DMS114 treated with DMSO at 0.1 percent for 48 hours (cell line): Measurements from ENCODE around the gene ATP6V1G2.

Experiments used
- DNase-seq: peaks from one replicate; lab custom pipeline; 2025; ENCODE audit not compliant: unreplicated experiment; lab: John Stamatoyannopoulos, UW

The ATP6V1G2 gene

DNA sequence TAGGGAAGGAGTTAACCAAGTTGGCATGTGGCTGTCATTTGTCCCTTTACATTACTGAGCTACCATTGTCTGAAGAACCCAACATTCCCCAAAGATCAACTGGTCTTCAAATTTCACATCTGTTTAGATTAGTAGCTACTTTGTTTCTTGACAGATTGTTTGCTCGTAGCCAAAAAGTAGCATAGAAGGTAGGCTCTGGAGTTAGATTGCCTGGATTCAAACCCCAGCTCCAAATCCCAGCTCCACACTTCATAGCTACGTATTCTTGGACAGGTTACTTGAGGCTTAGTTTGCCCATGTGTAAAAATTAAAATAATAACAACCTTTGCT, 2.1 kb upstream of the ATP6V1G2 start:
- no peak for DNase-seq

DNA sequence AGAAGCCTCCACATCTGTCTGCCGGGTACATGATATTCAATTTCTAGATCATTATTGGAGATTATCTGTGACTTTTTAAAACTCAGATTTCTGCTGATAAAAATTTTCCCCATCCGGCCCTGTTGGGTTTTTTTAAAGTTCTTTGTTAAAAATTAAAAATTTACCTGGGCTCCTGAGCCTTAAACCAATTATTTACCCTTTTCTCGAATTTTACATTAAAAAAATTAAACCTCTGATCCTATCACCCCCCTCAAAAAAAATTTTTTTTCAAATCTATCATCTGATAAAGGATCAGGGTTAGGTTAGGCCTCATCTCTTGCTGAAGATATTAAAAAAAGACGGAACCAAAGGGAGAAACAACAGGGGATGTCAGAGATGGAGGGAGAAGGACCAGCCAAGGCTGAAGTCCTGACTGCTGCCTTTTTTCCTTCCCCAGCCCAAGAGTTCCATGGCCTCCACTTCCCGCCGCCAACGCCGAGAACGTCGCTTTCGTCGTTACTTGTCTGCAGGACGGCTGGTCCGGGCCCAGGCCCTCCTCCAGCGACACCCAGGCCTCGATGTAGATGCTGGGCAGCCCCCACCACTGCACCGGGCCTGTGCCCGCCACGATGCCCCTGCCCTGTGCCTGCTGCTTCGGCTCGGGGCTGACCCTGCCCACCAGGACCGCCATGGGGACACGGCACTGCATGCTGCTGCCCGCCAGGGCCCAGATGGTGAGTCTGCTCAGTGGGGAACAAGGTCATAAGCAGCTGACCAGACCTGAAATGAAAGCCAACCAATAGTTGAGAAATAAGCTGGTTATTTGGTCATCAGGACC, 1.5 kb upstream of the ATP6V1G2 start:
- no peak for DNase-seq

DNA sequence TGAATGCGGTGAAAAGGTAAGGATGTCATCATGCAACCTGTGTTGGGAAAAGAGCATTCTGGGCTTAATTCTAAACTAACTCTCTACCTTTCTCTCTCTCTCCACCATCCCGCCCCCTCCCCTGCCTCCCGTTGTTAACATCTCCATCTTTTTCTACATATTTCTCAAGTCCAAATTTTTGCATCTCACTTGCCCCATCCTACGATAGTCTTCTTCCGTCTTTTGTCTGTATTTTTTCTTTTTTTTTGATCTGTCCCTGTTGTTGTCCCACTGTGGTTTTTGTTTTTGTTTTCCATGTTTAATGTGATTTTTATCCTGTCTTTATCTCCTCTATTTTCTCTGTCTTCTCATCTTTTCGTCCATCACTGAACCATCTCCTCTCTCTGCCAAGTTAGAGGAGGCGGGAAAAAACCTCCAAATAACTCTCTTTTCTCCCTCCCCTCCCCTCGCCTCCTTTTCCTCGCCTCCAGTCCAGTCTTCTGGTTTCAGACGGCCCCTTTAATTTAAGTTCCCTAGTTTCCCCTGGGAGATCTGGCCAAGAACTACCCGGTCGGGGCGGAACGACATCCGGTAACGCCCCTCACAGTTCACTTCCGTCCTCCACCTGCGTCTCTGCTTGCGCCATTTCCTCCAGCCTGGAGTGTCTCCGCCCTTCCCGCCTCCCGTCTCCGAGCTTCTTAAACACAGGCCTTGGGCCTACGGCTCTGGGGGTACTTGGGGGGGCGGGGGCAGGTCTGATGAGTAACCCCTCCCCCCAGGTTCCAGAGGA, 734 bp upstream of the ATP6V1G2 start, which contains the start of gene NFKBIL1:
Gene NFKBIL1, plus strand, starts transcription at position 651 of the 769 bp plus-strand sequence. Its CDS starts 87 bp downstream, at position 738.
- DNase-seq, result peak; percentile 99

DNA sequence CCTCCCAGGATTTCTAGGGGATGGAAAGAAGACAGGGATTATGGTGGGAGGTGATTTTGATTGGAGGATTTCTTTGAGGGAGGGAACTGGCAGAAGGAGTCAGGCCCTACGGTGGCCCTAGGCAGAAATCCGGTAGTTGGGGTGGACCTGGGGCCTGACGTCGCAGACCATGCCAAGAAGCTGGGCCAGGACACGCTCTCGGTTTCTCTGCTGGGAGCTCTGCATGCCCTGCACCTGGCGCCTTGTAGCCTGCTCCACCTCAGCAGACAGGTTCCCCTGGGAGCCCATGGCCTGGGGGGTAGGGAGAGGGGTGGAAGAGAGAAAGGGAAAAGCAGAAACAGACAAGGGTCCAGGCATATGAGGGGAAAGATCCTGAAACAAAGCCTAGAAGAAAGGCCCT, 1.1 kb downstream of the ATP6V1G2 start:
- no peak for DNase-seq

DNA sequence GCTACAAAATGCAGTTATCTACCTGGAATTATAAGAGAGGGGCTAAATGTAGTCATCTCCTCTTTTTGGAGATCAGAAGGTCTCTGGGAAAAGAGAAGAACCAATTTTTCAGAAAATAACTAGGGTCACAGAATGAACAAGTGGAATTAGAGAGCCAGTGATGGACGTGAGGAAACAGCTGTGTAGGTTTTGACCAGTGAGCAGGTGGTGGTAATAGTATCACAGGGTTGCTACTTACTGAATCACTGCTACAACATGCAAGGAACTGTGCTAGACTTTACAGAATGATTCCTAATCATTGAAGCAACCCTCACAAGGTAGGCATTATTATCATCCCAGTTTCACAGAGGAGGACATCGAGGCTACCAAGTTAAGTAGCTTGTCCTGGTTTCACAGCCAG, 1.7 kb downstream of the ATP6V1G2 start:
- no peak for DNase-seq

DNA sequence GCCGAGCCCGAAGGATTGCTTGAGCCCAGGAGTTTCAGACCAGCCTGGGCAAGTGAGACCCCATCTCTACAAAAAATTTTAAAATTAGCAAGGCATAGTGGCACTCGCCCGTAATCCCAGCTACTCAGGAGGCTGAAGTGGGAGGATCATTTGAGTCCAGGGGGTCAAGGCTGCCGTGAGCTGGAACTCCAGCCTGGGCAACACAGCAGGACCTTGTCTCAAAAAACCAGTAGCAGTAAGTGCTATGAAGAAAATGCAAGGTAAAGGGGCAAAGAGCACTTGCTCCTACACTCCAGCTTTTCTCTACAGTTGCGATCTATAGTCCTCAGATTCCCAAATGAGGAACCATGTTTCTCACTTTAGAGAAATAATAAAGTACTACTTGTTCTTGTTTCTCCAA, 2.8 kb downstream of the ATP6V1G2 start:
- DNase-seq, result no peak

DNA sequence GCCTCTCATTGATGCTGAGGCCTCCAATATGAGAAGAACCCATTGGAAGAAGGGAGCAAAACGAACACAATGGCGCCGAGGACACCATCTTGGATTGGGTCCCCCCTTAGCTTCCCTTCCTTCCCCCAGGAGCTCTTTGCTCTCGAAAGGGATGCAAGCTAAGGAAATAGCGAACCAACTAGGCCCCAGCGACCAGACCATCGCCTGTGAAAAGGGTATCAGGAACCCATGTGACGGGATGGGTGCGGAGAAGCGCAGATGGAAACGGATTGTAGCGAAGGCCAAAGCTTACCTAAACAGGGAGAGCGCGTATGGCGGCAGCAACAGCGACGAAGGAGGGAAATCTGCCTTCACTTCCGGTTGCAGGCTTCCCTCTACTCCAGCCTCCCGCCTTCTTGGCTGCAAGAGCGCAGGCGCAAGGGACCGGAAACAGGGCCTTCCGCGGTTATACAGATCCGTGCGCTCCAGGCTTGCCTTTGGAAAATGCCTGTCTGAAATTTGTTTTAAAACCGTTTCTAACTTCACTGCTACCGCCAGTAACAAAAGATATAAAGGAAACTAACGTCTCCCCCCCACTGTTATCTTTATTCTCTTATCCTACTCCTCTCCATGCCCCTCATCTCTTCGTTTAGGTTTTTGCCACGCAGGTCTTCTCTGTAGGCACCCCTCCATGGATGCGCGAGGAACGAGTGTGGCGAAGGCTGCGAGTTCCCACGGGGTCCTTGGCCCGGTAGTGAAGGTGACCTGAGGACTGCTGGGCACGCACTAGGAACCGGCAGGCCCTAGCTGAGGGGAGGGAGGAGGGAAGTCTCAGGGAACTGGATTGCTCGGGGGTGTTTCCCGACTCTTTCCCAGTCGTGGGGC, 4.5 kb downstream of the ATP6V1G2 start, which contains the start of gene DDX39B:
Gene DDX39B, minus strand, starts transcription at position 346 of the 864 bp plus-strand sequence. CDS start 1,471 bp downstream, outside the sequence.
- peak; percentile 98 for DNase-seq

DNA sequence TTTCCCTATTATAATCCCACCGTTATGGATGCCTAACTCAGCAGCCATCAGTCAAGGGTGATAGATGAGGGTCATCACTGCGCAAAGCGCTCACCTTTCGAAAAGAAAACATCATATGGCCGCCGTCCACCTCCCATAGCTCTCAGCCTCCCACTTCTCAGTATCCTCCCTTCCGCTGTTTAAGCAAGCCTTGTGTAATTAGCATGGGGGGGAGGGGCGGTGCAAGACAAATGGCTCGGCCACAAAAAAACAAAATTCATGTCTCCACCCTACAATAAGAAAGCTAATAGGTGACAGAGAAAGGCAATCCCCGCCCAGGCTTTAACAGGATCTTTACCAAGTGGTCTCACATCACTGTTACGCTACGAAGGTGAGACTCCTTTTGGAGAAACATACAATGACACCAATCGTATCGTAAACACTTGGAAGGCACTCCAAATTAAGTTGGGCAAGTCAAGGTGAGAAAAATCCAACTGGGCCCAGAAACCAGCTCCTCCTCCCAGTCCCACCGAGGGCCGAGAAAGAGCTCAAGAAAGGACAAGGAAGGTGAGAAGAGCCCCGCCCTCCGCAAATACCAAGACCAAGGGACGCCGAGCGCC, 5.2 kb downstream of the ATP6V1G2 start:
- DNase-seq, result no peak

DNA sequence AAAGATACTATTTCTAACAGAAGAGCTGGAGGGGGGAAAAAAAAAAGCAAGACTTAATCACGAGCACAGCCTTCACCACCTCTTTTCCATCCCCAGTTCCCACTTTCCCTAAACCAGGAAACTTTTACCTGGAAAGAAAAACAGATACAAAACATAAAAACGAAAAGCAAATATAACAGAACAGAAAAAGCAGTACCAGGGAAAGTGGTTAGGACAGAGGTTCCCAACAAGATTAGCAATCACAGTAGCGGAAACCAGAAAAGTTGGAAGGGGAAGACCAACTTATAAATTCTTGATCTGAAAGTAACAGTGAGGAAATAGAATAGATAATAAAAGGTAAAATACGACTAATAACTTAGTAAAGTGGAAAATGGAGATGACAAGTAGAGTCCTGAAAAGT, 5.8 kb downstream of the ATP6V1G2 start:
- no peak for DNase-seq

DNA sequence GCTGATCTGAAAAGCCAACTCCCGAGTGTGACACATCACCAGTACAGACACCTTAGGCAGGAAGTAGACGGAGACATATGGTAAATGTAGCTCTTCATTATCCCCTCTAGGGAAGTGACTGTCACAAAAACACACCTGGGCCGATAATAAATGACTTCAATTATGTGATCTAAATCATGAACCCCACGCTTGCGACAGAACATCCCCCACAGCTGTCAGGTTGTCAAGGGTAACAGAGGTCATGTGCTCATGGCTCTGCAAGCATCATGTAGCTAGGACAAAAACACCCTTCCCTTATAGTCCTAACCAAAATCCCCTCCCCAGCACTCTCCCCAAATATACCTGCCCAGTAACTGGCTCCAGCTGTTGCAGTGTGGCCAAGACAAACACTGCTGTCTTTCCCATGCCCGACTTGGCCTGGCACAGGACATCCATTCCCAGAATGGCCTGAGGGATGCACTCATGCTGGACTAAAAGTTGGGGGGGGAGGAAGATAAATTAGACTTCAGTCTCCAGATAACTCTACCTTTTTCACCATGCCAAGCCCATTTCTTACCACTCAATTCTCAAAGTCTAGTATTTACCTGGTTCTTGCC, 7.5 kb downstream of the ATP6V1G2 start:
- no peak for DNase-seq

DNA sequence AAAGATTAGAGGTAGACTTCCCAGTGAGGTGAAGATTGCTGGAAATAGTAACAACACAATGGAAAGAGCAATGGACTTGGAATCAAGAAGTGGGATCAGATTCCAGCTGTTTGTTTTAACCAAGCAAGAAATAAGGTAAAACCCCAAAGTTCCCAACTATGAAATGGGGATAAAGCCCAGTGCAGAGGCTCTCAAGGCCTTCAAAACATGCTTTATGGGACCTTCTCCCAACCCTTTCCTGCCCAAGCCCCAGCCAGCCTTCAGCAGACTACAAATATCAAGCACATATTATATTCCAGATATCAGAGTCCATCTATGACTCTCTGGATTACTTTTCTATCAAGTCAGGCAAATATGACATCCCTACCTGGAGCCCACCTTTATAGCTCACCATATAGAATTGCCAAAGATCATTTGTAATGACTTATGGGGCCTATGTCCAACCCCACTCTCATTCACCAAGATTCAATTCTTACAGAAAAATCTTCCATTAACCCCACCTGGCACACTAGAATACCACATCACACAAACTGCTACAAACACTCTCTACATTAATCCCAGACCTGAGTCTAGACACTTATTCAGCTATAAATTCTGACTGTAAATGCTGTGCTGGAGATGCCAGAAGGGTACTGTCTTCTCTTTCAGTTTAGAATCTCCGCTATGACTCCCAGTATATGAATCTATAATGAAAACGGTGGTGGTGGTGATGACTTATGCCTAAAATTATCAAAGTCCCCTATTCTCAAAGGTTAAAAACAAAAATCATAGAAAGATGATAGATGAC, 10.7 kb downstream of the ATP6V1G2 start:
- DNase-seq, result no peak

DNA sequence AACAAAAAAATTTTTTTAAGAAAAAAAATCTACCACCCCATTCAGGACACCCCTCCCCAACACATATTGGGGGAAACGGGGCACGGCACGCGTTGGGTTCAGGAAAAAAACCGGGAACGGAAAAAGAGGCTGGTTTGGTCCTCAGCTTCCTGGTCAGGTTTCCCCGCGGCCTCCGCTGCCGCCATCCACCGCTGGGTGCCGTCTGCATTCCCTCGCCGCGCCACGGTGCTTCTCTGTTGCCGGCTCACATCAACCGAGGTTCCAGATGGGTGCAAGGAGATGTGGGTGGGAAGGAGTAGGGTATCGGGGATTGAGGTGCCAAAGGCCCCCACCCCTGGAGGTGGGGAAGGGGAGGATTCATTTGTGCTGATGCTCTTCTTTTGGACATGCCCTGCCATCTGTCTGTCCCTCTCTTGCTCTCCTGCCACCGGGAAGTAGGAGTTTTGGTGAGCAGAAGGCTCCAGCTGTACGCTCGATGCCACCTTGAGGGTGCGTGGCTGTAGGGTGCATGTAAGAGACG, 11.8 kb downstream of the ATP6V1G2 start:
- DNase-seq, result no peak

DNA sequence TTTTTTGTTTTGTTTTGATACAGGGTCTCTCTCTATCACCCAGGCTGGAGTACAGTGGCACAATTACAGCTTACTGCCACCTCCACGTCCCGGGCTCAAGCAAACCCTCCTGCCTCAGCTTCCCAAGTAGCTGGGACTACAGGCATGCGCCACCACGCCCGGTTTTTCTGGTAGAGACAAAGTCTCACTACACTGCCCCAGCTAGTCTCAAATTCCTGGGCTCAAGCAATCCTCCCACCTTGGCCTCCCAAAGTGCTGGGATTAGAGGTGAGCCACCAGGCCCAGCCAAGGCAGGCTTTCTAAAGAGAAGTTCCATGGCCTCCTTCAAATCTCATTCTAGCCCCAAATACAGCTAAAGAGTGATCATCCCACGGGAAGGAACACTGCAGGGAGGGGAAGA, 12.4 kb downstream of the ATP6V1G2 start:
- DNase-seq, result no peak

DNA sequence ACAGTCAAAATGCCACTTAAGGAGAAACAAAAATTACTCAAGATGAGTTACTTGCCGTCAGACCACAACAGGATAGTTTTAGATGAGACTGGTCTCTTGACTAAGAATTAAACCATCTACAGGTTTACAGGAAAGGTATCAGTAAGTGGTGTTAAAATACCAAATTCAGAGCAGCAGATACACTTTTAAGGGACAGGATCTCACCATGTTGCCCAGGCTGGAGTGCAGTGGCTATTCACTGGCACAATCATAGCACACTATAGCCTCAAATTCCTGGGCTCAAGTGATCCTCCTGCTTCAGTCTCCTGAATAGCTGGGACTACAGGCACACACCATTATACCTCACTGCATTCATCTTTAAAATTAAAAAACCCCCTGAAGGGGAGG, 13.0 kb downstream of the ATP6V1G2 start:
- no peak for DNase-seq

DNA sequence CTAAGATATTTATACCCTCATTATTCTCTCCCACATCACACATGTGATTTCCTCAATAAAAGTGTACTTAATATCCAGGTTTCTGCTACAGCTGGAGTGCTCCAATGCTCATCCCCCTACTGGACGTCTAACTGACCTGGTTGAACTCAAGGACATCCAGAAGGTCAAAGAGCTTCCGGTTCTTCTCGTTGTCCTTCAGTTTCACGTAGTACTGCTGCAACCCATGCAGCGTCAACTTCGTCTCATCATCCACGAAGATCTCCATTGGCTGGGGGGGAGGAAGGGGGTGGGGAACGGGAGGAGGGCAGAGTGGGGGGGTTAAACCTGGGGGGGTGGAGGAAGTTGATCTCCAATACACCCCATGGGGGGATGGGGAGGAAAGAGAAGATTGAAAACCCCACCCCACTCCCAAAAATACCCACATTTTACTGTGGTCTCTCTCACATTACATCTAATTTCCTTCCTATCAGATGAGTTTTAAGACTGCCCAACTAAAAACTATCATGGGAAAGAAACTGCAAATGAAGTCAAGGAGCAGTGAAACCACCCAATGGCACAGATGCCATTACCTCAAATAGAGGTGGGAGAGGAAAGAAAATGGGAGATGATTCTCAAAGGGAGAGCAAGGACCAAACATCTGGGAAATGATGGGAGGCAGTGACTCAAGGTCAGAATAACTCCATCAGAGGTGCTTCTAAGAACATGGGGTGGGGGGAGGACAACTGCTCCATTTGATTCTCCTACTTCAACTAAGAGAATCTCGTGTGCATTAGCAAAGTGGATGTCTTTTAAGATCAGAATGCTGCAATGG, 13.6 kb downstream of the ATP6V1G2 start:
- no peak for DNase-seq

DNA sequence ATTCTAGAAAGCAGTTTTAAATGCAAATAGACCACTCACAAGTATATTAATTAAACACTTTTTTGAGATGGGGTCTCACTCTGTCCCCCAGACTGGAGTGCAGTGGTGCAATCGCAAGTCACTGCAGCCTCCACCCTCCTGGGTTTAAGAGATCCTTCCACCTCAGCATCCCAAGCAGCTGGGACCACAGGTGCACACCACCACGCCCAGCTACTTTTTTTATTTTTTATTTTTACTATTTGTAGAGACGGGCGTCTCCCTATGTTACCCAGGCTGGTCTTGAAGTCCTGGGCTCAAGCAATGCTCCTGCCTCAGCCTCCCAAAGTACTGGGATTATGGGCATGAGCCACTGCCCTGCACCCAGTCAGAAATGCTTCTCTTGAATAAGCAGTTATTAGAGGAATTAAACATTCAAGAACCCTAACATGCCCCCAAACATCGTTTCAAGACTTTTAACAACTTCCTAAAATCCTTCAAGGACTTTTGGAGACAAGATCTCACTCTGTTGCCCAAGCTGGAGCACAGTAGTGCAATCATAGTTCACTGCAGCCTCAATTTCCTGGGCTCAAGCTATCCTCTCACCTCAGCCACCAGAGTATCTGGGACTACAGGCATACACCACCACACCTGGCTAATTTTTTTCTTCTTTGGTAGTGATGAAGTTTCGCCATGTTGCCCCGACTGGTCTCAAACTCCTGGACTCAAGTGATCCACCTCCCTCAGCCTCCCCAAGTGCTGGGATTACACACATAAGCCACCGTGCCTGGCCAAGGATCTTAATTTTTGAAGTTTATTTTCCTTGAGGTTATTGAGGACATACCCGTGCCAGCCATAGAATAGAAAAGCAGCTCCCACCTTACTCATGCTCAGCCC, 14.4 kb downstream of the ATP6V1G2 start:
- DNase-seq, result no peak

DNA sequence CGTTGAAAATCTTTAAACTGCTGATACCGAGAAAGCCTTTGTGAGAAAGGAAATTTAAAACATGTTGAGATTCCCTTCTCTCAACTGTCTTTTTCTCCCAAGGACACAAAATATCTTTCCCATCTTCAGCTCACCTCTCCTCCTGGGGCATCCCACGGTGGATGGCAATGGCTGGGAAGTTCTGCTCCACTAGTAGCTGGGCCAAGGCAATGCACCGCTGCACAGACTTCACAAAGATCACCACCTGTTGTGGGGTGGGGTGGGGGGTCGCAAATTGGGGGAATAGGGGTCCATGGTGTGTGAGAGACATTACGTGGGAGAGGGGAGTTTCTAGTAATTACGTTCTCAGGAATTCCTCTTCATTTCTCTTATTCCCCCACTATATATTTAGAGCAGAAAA, 15.2 kb downstream of the ATP6V1G2 start:
- no peak for DNase-seq

DNA sequence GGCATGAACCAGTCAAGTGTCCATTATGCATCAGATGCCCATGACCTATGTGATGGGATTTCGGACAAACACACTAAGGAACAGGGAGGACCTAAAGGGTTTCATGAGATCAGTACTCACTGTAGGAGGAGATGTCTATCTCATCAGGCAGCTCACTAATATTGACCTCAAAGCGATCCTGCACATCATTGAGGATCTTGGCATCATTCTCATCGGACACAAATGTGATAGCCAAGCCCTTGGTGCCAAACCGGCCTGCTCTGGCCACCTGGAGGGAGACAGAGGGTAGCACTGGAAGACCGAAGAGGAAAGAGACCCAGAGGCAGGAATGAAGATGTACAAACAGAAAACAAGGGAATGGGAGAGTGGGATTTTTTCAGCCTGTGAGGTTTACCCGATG, 15.7 kb downstream of the ATP6V1G2 start:
- DNase-seq, result peak; percentile 28
